Measurements from ENCODE around the gene TRIM8. TPM values are rescaled to one million over a fixed set of nuclear protein-coding genes. Genes with fewer than 3 reads are reported as not detected.

Gene TRIM8
- total RNA-seq, 1 experiment from 2014 or later, result 91.6 TPM

DNA sequence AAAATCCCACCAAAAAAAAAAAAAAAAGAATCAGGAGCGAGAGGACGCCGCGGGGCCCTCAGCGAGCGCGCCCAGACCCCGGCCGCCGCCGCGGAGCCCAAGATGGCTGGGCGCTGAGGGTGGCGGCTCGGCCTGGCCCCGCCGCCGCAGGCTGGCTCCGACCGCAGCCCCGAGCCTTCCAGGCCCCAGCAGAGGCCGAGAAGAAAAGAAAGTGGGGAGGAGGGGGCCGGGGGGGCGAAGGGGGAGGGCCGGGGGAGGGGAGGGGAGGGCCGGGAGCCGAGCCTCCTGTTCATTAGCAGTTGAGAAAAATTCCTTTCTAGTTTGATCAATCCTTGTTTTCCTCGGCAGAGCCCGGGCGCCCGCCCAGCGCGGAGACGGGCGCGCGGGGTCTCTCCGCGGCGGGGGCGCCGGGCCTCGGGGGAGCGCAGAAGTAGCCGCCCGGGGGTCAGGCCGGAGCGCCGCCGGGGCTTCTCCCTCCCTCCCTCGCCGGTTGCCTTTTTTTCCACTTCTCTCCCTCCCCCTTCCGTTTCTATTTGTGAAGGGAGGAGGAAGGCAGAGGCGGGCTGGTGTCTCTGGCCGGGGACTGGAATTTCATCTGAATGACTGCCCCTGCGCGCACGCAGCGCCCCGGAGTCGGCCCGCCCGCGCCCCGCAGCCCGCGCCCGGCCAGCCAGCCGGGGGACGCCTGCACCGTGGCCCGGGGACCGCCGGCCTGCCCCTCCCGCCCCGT is 778 bp upstream of the TRIM8 start:
- Histone ChIP-seq H3K4me1 (ENCODE audit: control insufficient read depth in 1 of 2, insufficient read depth in 2 of 2, low read length in 2 of 2) (peaks cover 17 to 43% of the 10 kb centered on the region in 2 experiments), H3K27me3 (ENCODE audit: insufficient read depth, low read length) (no peaks in the 10 kb centered on the region), H3K9me2 (ENCODE audit: insufficient read depth) (no peaks in the 10 kb centered on the region), H3K79me2 (ENCODE audit: insufficient read depth, low read length) (peaks cover 43% of the 10 kb centered on the region), H3K9ac (ENCODE audit: low read length) (peak overlapping the region; percentile 67), H3K4me3 (replicated peaks in 1 of 2; ENCODE audit: low read depth in 1 of 2, low read length in 2 of 2) (peak overlapping the region; percentile 79 to 97), H4K20me1 (ENCODE audit: insufficient read depth) (no peaks in the 10 kb centered on the region; the same call in 1 of the 2 replicates), H3K4me2 (ENCODE audit: low read length) (peak overlapping the region; percentile 95), H3K36me3 (ENCODE audit: control insufficient read depth in 1 of 2, insufficient read depth in 2 of 2, low read length in 2 of 2) (peaks cover 2 to 11% of the 10 kb centered on the region in 2 experiments; a peak in 1 of 4 replicates), H3K27ac (ENCODE audit: low read depth, low read length) (peak overlapping the region; percentile 86), H2AFZ (ENCODE audit: low read depth, low read length, poor library complexity, severe bottlenecking) (no peak overlapping the region), H3K9me3 (ENCODE audit: control insufficient read depth in 1 of 2, insufficient read depth in 1 of 2, low read depth in 1 of 2, low read length in 2 of 2) (no peaks in the 10 kb centered on the region)
- no TSS peak for BruUV-seq (replicated peaks)
- RAD21 ChIA-PET (ENCODE audit: low non-redundant PET in 1 of 2, low total read pairs in 2 of 2, uncharacterized antibody in 2 of 2, unreplicated experiment in 2 of 2), result interaction anchor here in 1 of 2 experiments (1.3 kb wide), 1 partner anchor 39 kb away, joined by 4 read pairs; no protein-coding TSS in a partner anchor
- DNase-seq (ENCODE audit: low read depth, low spot score), result peak; percentile 38
- ATAC-seq, result peak; percentile 20
- no peak for TF ChIP-seq ZNF274 (IDR thresholded peaks at IDR 0.05; ENCODE audit: low read depth, low read length)
- no peak for TF ChIP-seq CTCF (IDR thresholded peaks at IDR 0.05 in 2 of 3, conservative IDR thresholded peaks at IDR 0.05 in 1 of 3; ENCODE audit: borderline replicate concordance in 1 of 3, insufficient read depth in 1 of 3, low read depth in 2 of 3, low read length in 2 of 3)
- TF ChIP-seq YY1 (IDR thresholded peaks at IDR 0.05; ENCODE audit: extremely low read depth, insufficient replicate concordance, low read depth, low read length), result peak; percentile 36
- TF ChIP-seq EZH2 (IDR thresholded peaks at IDR 0.05), result no peak
- TF ChIP-seq ELF1 (IDR thresholded peaks at IDR 0.05; ENCODE audit: borderline replicate concordance, low read depth), result no peak
- TF ChIP-seq POLR2A (IDR thresholded peaks at IDR 0.05; ENCODE audit: borderline replicate concordance, extremely low read depth, insufficient read depth, insufficient read length), result peak; percentile 32
- no peak for TF ChIP-seq ZFX (IDR thresholded peaks at IDR 0.05)
- TF ChIP-seq POLR2AphosphoS5 (IDR thresholded peaks at IDR 0.05; ENCODE audit: low read depth, low read length), result peak; percentile 86
- TF ChIP-seq RAD21 (IDR thresholded peaks at IDR 0.05; ENCODE audit: low read depth), result no peak
- no peak for TF ChIP-seq CEBPB (IDR thresholded peaks at IDR 0.05; ENCODE audit: low read depth)
- TF ChIP-seq MAX (IDR thresholded peaks at IDR 0.05), result no peak
- intact Hi-C loops (cut with micrococcal nuclease), result loop anchor here (2.0 to 5.0 kb wide), 3 partner anchors 39 to 1581 kb away; partner anchors contain the start of genes ARL3, KAZALD1 and SFXN2
- CTCF ChIA-PET, result interaction anchor here (1.1 to 1.8 kb wide), 2 partner anchors 26 to 29 kb away, joined by 4 read pairs; no protein-coding TSS in a partner anchor
- POLR2A ChIA-PET, result interaction anchor here (1.4 kb wide), 2 partner anchors 14 to 37 kb away, joined by 3 to 5 read pairs; no protein-coding TSS in a partner anchor
